DMS53 treated with DMSO at 0.1 percent for 48 hours (cell line): ENCODE results near the gene WBP1L.

ENCODE experiments used
- DNase-seq: peaks from one replicate; lab custom pipeline; 2025; ENCODE audit not compliant: unreplicated experiment; lab: John Stamatoyannopoulos, UW

The WBP1L gene

GRCh38 chr10:102778781-102779180 is 35.0 kb downstream of the WBP1L start:
- DNase-seq, result no peak

GRCh38 chr10:102779680-102780526 is 36.2 kb downstream of the WBP1L start:
- no peak for DNase-seq

- DNase-seq, result no peak
These were observed 36.7 kb downstream of the WBP1L start for GRCh38 chr10:102780527-102780808.

- no peak for DNase-seq
These were observed 37.6 kb downstream of the WBP1L start for GRCh38 chr10:102781090-102781920.

- DNase-seq, result no peak
These were observed 38.3 kb downstream of the WBP1L start for GRCh38 chr10:102781921-102782557.

- DNase-seq, result no peak
These were observed 39.2 kb downstream of the WBP1L start for GRCh38 chr10:102782673-102783551.

- DNase-seq, result no peak
These were observed 39.8 kb downstream of the WBP1L start for GRCh38 chr10:102783568-102783967.

GRCh38 chr10:102785818-102786217 is 42.1 kb downstream of the WBP1L start:
- no peak for DNase-seq

GRCh38 chr10:102791754-102792395 is 48.1 kb downstream of the WBP1L start:
- no peak for DNase-seq

GRCh38 chr10:102795453-102796406 is 52.0 kb downstream of the WBP1L start:
- no peak for DNase-seq

GRCh38 chr10:102796407-102797176 is 52.8 kb downstream of the WBP1L start:
- no peak for DNase-seq

- no peak for DNase-seq
These were observed 56.1 kb downstream of the WBP1L start for GRCh38 chr10:102799691-102800471.

GRCh38 chr10:102800611-102801335 is 57.0 kb downstream of the WBP1L start:
- no peak for DNase-seq

- no peak for DNase-seq
These were observed 57.7 kb downstream of the WBP1L start for GRCh38 chr10:102801496-102801895.

GRCh38 chr10:102801978-102802377 is 58.2 kb downstream of the WBP1L start:
- DNase-seq, result no peak

- no peak for DNase-seq
These were observed 59.3 kb downstream of the WBP1L start for GRCh38 chr10:102802920-102803534.
